Stomach (tissue), 9 donors: ENCODE results near the gene ARMC3. TPM values are rescaled to one million over a fixed set of nuclear protein-coding genes. Genes with fewer than 3 reads are reported as not detected.
"Not testable (repeated sequence)": the region's sequence is repeated elsewhere in the genome, so short reads cannot be mapped to it uniquely, and the experiment has no call there.

Experiments used
- DNase-seq, 2 donors: peaks; one replicate each; pipeline versions ENCODE4 v3.0.0 to v3.0.0-alpha.2; 2013 to 2019
- H3K27ac ChIP-seq, 5 donors: fragments of 200-600 bp in 4 of 5; sonication (generic) in 4 of 5; one replicate each; pipeline ENCODE4 v1.5.1; 2013 to 2019; ENCODE audit warnings: mild to moderate bottlenecking in 1 of 5, moderate library complexity in 1 of 5
- H3K27me3 ChIP-seq, 3 donors: fragments of 200-600 bp; sonication (generic); one replicate each; pipeline ENCODE4 v1.5.1; 2017 to 2019; ENCODE audit warnings: mixed run types in 1 of 3
- H3K36me3 ChIP-seq, 4 donors: fragments of 200-600 bp; sonication (generic); 1 replicate in 3 of 4; 2 replicates in 1 of 4; pipeline ENCODE4 v1.5.1; 2016 to 2019
- H3K4me1 ChIP-seq, 4 donors: fragments of 200-600 bp; sonication (generic); one replicate each; pipeline ENCODE4 v1.5.1; 2016 to 2019
- H3K4me3 ChIP-seq, 4 donors: fragments of 200-600 bp; sonication (generic) in 3 of 4; one replicate each; pipeline ENCODE4 v1.5.1; 2016 to 2019; ENCODE audit warnings: mild to moderate bottlenecking in 1 of 4
- H3K9me3 ChIP-seq, 4 donors: fragments of 200-600 bp; sonication (generic); one replicate each; pipeline ENCODE4 v1.5.1; 2016 to 2019
- EP300 ChIP-seq: sonication (generic); formaldehyde crosslinking; IDR thresholded peaks from one replicate; pipeline ENCODE4 v1.6.1; 2017; ENCODE audit warnings: antibody characterized with exemption
- POLR2A ChIP-seq, 4 donors: fragments of 450-650 bp; IDR thresholded peaks; one replicate each; pipeline ENCODE4 v1.6.1; 2016; ENCODE audit warnings: antibody characterized with exemption in 4 of 4, control low read depth in 2 of 4, mild to moderate bottlenecking in 1 of 4, moderate library complexity in 1 of 4
- POLR2AphosphoS5 ChIP-seq, 3 donors: sonication (generic); formaldehyde crosslinking; IDR thresholded peaks; one replicate each; pipeline ENCODE4 v1.6.1; 2016; ENCODE audit warnings: antibody characterized with exemption in 3 of 3
- WGBS, 5 donors: extraction: QIAGEN DNeasy Blood & Tissue Kit in 3 of 5; methylation state at CpG; one replicate each; pipeline versions ENCODE4 v1.1.5 to v1.1.7; 2013 to 2018; 5-methylcytosine and 5-hydroxymethylcytosine counted together
- intact Hi-C: fragments of 100-400 bp; cut with DNase I; formaldehyde crosslinking; loops from one replicate; pipeline ENCODE4 v1.15.1; 2023; ENCODE audit warnings: low total_unique reads
- polyA plus RNA-seq, 3 donors: library from polyadenylated mRNA; stranded (reverse); fragments of 200-250 nt; gene quantifications; one replicate each; pipeline ENCODE4 v1.2.3, GENCODE V29; 2013
- total RNA-seq, 5 donors: library from RNA; depleted of rRNA; stranded (reverse); fragments of >200 nt; gene quantifications; one replicate each; pipeline versions ENCODE4 v1.1.0 to v1.2.3, GENCODE V29; 2014 to 2016
- TF ChIP-seq, protein P1 (sequence below), 7 experiments: fragments of 450-650 bp in 4 of 7; fragments of 200-600 bp in 3 of 7; sonication (generic) in 3 of 7; IDR thresholded peaks; one replicate each; pipeline ENCODE4 v1.5.1; 2016 to 2019; ENCODE audit warnings: antibody characterized with exemption in 7 of 7, control low read depth in 2 of 7, mild to moderate bottlenecking in 1 of 7
- donor health status: healthy with polysubstance abuse.
- donor health status: Bipolar disorder and iron deficiency.
- donor health status: healthy.

ARMC3 gene
- total and polyA plus RNA-seq, 8 donors = not detected

- peak overlapping the region in 2 of 5 donors; percentile 67 to 70 for H3K27ac ChIP-seq
- H3K4me3 ChIP-seq = no peak overlapping the region
- H3K9me3 ChIP-seq = peaks cover 0 to 7% (median 0%) of the 10 kb centered on the region in 4 donors
- DNase-seq = no peak
- peaks cover 13 to 43% (median 26%) of the 10 kb centered on the region in 4 donors for H3K4me1 ChIP-seq
- no peaks in the 10 kb centered on the region for H3K27me3 ChIP-seq
- TF ChIP-seq POLR2A (IDR thresholded peaks at IDR 0.05) = no peak
- TF ChIP-seq, protein P1, sequence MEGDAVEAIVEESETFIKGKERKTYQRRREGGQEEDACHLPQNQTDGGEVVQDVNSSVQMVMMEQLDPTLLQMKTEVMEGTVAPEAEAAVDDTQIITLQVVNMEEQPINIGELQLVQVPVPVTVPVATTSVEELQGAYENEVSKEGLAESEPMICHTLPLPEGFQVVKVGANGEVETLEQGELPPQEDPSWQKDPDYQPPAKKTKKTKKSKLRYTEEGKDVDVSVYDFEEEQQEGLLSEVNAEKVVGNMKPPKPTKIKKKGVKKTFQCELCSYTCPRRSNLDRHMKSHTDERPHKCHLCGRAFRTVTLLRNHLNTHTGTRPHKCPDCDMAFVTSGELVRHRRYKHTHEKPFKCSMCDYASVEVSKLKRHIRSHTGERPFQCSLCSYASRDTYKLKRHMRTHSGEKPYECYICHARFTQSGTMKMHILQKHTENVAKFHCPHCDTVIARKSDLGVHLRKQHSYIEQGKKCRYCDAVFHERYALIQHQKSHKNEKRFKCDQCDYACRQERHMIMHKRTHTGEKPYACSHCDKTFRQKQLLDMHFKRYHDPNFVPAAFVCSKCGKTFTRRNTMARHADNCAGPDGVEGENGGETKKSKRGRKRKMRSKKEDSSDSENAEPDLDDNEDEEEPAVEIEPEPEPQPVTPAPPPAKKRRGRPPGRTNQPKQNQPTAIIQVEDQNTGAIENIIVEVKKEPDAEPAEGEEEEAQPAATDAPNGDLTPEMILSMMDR (IDR thresholded peaks at IDR 0.05) = no peak
- TF ChIP-seq EP300 = no peak
- no peak for TF ChIP-seq POLR2AphosphoS5 (IDR thresholded peaks at IDR 0.05)
- intact Hi-C loops = no loop called here
- 81 to 94% (median 91%) methylated on average over 20 of the region's 20 CpGs for WGBS, 5 donors
- no peaks in the 10 kb centered on the region for H3K36me3 ChIP-seq
Observed at GRCh38 chr10:23063973-23064812, 136.3 kb downstream of the ARMC3 start.

DNA sequence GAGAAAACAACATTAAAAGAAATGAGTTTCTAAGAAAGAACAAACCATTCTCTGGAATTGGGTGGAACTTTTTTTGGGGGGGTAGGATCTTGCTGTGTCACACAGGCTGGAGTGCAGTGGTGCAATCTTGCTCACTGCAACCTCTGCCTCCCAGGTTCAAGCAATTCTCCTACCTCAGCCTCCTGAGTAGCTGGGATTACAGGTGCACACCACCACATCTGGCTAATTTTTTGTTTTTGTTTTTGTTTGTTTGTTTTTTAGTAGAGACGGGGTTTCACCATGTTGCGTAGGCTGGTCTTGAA, 136.9 kb downstream of the ARMC3 start:
- peak overlapping the region in 3 of 5 donors; percentile 43 to 70 (median 67) for H3K27ac ChIP-seq
- not testable (repeated sequence) for H3K9me3 ChIP-seq
- WGBS, 5 donors = 78 to 89% (median 82%) methylated on average over 2 of the region's 2 CpGs

DNA sequence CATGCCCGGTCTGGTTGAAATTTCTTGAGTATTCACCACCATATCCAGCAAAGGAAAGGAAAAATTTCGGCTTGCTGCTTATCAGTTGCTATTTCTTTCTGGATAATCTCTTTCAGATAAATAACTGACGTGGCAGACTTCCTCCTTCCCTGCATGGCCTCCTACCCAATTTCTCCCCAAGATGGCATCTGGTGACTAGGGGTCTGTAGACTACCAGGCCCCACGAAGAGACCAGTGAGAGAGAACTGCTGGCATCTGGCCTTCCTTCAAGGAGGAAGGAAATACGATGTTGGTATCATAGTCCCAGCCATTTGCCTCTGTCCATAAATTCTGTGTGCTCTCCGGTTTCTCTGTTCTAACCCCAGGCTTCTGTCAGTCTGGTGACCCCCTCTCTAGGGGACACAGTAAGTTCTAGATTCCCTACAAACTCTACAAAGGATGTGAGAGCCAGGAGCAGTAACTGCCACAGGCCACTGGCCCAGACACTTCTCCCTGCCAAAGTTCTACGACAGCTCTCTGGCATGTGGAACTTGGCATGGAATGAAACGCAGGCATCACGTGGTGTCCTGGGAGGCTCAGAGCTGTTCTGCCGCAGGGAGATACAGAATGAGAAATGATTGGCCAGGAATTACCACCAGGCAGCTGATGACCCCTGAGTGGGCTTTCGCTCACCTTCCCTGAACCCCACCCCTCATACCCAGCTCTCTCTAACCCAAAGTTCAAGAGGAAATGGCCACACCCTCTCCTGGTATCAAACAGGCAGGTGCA, 137.5 kb downstream of the ARMC3 start:
- intact Hi-C loops = no loop called here
- Histone ChIP-seq H3K36me3 (no peaks in the 10 kb centered on the region), H3K27ac (peak overlapping the region; percentile 43 to 70 (median 58)), H3K27me3 (no peaks in the 10 kb centered on the region), H3K4me3 (no peak overlapping the region), H3K9me3 (no peaks in the 10 kb centered on the region), H3K4me1 (peaks cover 13 to 43% (median 26%) of the 10 kb centered on the region in 4 donors)
- TF ChIP-seq POLR2AphosphoS5 (IDR thresholded peaks at IDR 0.05) (peak; percentile 55 to 83 (median 65)), POLR2A (IDR thresholded peaks at IDR 0.05) (no peak)
- TF ChIP-seq, protein P1 (IDR thresholded peaks at IDR 0.05) = peak in 1 of 7 experiments; percentile 8
- 21 to 30% (median 25%) methylated on average over 11 of the region's 11 CpGs for WGBS, 5 donors
- peak; percentile 85 to 89 for DNase-seq

More for the DNA sequence above, 136.9 kb downstream of the ARMC3 start:
- H3K4me1 ChIP-seq = peaks cover 13 to 43% (median 26%) of the 10 kb centered on the region in 4 donors
- intact Hi-C loops, H3K27me3 ChIP-seq, H3K36me3 ChIP-seq, DNase-seq, H3K4me3 ChIP-seq: not testable (repeated sequence)

- H3K4me3 ChIP-seq = no peak overlapping the region
Observed at GRCh38 chr10:23067337-23067736, 139.5 kb downstream of the ARMC3 start.

More at GRCh38 chr10:23067337-23067736, 139.5 kb downstream of the ARMC3 start:
- TF ChIP-seq EP300 (no peak), POLR2AphosphoS5 (IDR thresholded peaks at IDR 0.05) (no peak), POLR2A (IDR thresholded peaks at IDR 0.05) (no peak)
- TF ChIP-seq, protein P1 (IDR thresholded peaks at IDR 0.05) = no peak
- H3K4me1 ChIP-seq = peaks cover 13 to 43% (median 26%) of the 10 kb centered on the region in 4 donors
- intact Hi-C loops = no loop called here
- H3K27ac ChIP-seq = no peak overlapping the region
- H3K36me3 ChIP-seq = no peaks in the 10 kb centered on the region
- no peak for DNase-seq
- no peaks in the 10 kb centered on the region for H3K9me3 ChIP-seq
- no peaks in the 10 kb centered on the region for H3K27me3 ChIP-seq
- 92 to 94% (median 94%) methylated on average over 12 of the region's 12 CpGs for WGBS, 5 donors
